ENCODE measurements around the gene HS6ST3.
"Not testable (repeated sequence)": the region's sequence is repeated elsewhere in the genome, so short reads cannot be mapped to it uniquely, and the experiment has no call there.

Gene HS6ST3

GRCh38 chr13:96091164-96092117, 1.5 kb downstream of the HS6ST3 start:
- peak; percentile 10 for DNase-seq (ENCODE audit: low spot score)

- no peak for DNase-seq (ENCODE audit: low spot score)
Measured at GRCh38 chr13:96093296-96094006, 3.5 kb downstream of the HS6ST3 start.

GRCh38 chr13:96100457-96101220, 10.7 kb downstream of the HS6ST3 start:
- DNase-seq (ENCODE audit: low spot score): no peak

DNA sequence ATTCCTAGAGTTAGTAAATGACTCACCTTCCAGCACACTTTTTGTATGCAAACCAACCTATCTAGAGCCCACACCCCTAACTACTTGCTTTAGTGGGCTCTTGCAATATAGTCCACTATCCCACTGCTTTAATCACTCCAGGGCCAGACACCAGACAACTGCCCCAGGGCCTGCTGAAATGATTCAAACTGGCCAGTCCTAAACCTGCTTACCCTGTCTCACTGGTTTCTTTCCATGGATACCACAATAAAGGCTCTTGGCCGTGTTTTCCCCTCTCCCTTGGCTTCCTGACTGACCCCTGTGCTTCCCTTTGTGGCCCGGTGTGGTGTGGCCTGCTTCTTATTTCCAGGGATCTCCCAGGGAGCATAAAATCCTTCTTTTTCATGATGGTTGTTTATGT, 14.6 kb downstream of the HS6ST3 start:
- no peak for DNase-seq (ENCODE audit: low spot score)

- not testable (repeated sequence) for DNase-seq (ENCODE audit: low spot score)
Measured at GRCh38 chr13:96108072-96108471, 18.2 kb downstream of the HS6ST3 start.

DNA sequence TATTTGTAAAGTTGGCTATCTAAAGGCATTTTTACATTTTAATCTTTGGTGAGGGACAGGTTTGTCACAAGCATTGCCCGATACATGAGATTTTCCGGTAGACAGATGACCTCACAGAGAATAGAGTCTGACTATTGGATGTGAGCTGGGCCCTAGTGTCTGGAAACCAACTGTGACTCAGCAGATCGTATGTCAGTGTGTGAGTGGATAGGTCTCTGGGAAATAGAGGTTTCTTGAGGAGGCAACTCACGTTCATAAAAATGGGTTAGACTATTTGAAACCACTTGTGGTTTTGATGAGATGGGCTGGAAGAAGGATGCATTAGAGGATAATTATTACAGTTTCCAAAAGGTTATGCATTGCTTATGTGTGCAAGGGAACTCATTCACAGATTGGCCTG, 19.2 kb downstream of the HS6ST3 start:
- DNase-seq (ENCODE audit: low spot score): no peak

- no peak for DNase-seq (ENCODE audit: low spot score)
Measured at GRCh38 chr13:96112936-96113335, 23.0 kb downstream of the HS6ST3 start.

DNA sequence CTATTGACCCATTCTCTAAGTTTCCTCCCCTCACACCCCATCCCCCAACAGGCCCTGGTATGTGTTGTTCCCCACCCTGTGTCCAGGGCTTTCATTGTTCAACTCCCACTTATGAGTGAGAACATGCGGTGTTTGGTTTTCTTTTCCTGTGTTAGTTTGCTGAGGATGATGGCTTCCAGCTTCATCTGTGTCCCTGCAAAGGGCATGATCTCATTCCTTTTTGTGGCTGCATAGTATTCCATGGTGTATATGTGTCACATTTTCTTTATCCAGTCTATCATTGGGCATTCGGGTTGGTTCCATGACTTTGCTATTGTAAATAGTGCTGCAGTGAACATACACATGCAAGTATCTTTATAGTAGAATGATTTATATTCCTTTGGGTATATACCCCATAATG, 25.5 kb downstream of the HS6ST3 start:
- not testable (repeated sequence) for DNase-seq (ENCODE audit: low spot score)

DNA sequence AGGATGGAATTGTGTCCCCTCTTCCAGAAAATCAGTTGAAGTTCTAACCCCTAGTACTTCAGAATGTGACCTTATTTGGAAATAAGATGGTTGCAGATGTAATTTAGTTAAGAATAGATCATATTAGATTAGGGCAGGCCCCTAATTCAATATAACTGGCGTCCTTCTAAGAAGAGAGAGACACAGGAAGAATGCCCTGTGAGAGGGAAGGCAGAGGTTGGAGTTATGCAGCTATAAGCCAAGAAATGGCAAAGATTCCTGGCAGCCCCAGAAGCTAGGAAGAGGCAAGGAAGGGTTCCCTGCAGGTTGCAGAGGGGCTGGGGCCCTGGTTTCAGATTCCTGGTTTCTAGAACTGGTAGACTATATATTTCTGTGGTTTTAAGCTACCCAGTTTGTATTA, 30.0 kb downstream of the HS6ST3 start:
- DNase-seq (ENCODE audit: low spot score): no peak

DNA sequence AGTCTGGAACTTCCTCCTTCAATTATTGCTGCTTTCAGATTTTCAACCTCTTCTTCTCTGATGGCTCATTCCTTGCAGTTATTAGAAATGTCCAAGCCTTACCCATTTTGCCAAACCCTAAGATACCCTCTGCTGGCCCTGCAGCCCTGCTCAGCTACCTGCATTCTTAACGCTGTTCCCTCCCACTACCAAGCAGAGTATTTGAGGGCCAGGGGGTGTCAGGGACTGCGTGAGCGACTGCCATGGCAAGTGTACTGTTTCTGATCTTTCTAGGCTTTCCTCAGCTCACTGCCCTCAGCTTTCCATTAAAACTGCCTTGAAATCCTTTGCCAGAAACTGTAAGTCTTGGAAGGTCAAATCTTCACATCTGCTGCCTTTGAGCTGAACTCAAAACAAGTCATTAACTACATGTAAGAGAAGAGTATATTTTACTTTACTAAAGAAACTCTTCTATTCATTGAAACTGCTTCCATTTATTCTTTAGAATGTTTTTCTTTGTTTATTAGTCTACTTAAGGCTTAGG, 41.0 kb downstream of the HS6ST3 start:
- DNase-seq (ENCODE audit: low spot score): no peak

- DNase-seq (ENCODE audit: low spot score): no peak
Measured at GRCh38 chr13:96141032-96141431, 51.1 kb downstream of the HS6ST3 start.

DNA sequence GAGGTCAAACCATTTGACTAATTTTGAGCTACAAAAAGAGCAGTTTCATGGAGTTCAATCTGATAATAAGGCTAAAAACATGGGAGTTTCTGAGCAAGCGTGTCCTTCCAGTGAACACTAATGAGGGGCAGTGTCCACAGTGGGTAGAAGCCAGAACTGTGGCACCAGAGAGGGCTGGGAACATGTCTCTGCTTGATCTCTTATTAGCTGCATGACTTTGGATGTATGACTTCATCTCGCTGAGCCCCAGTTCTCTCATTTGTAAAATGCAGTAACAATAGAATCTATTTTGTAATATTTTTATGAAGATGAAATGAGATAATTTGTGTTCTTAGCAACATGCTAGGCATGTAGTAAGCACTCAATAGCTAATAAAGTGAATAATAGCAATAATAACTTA, 69.8 kb downstream of the HS6ST3 start:
- DNase-seq (ENCODE audit: low spot score): no peak

DNA sequence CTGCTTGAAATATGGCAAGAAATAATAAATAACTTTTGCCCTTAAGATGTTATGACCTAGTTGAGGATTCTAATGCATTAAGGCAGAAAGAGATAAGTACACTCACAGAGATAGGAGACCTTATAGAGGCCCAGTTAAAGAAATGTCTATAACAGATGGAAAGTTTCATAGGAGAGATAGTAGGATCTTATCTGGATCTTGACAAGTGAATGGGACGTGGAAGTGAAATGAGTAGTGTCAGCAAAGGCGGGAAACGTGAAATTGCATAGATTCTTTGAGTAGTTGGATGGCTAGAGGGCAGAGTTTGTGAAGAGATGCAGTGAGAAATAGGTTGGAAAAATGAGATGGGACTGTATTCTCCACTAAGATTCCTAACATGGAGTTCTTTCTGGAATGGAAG, 71.2 kb downstream of the HS6ST3 start:
- DNase-seq (ENCODE audit: low spot score): no peak

GRCh38 chr13:96165840-96166239, 75.9 kb downstream of the HS6ST3 start:
- no peak for DNase-seq (ENCODE audit: low spot score)

DNA sequence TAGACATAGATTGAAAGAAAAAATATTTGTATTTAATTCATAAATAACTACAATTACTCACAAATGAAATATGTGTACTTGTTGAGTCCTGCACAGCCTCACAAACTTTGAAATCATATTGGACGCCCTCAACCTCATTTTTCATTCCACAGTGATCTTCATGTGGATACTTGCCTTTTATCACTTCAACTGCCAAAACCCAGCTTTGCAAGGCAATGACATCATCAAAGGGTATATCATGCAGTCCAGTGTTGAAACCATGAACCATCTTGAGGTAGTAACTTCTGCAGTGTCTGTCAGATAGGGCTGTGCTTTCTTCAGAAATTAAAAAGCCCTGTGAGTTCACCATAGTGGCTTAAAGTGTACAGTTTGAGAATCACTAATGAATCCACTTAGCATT, 82.2 kb downstream of the HS6ST3 start:
- DNase-seq (ENCODE audit: low spot score): no peak

DNA sequence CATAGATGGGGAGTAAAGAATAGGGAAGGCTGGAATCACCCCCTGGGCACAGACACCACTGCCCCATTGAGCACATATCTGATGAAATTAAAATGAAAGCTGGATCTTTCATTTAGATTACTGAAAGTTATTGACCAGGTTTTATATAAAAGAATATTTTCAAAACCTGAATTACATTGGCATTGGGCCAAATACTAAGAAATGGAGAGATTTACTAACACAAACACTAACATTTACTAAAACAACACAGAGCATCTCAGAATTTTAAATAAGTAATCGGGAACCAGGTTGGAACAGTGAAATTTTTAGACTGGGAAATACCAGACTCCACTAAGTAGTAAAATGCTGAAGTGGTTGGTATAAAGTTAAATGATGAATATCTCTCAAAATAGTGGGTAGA, 88.9 kb downstream of the HS6ST3 start:
- DNase-seq (ENCODE audit: low spot score): no peak

- DNase-seq (ENCODE audit: low spot score): no peak
Measured at GRCh38 chr13:96179309-96179708, 89.4 kb downstream of the HS6ST3 start.

- DNase-seq (ENCODE audit: low spot score): no peak
Measured at GRCh38 chr13:96181911-96182310, 92.0 kb downstream of the HS6ST3 start.

DNA sequence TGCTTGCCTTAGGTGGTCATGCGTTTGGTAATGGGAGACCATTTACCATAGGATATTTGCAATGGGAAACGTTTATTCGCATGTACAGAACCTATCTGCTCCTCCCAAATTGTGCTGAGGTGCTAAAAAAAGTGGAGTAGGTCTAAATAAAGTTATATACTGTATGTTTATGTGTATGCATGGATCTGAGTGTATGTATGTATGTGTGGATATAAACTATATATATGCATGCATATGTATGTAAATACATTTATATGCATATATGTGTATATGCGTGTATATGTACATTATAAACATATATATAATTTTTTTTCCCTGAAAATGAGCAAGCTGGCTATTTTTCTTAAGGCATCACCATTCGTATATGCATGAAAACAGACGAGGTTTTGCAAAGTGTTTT, 95.9 kb downstream of the HS6ST3 start:
- DNase-seq (ENCODE audit: low spot score): no peak

DNA sequence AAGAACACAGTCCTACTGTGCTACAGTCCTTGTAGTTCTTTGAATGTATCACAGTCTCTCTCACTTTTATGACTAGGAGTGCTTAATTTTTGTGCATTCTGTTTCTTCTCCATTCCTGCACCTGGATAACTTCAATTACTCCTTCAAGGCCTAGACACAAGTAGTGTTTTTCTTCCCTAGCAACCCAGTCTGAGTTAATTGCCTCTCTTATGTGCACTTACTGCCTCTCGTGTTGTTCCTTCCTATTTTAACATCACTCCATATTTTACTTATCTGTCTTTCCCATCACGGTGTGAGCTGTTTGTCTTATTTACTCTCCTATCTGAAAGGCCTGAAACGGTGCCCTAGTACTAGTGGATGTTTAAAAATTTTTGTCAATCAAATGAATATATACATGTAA, 101.5 kb downstream of the HS6ST3 start:
- DNase-seq (ENCODE audit: low spot score): no peak

DNA sequence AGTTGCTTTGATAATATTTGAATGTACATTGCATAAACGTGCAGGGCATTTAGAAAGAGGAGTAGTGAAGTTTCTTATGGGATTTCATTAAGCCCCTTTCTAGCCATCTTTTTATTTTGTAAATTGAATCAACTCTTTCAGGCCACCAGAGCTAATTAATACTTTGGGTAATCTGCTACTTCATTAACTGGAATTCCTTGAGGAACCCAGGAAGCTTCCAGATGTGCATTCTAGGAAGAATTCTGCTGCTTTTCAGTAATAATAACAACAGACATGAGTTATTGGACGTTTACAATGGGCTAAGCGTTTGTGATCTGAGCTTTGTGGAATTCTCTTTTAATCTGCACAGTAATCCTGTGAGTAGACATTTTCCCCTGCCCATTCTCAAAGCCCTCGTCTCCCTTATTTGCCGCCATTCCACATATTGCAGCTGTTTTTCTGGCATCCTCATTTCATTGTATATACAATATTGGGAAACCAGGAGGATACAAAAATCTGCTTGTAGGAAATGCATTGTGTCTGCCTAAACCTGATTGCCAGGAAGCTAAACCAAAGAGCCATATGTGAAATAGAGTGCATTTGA, 103.9 kb downstream of the HS6ST3 start:
- DNase-seq (ENCODE audit: low spot score): no peak

- DNase-seq (ENCODE audit: low spot score): no peak
Measured at GRCh38 chr13:96198038-96198437, 108.1 kb downstream of the HS6ST3 start.
